Measurements from ENCODE around the gene VAV2. TPM values are rescaled to one million over a fixed set of nuclear protein-coding genes. Genes with fewer than 3 reads are reported as not detected.

VAV2 gene
- total RNA-seq, 1 experiment from 2014 or later: 24.7 TPM

- no peaks in the 10 kb centered on the region for H3K27me3 ChIP-seq (ENCODE audit: control insufficient read depth, insufficient read depth, low read length)
- H3K4me3 ChIP-seq (ENCODE audit: low read depth in 2 of 2, low read length in 2 of 2): no peak overlapping the region
- ChIA-PET POLR2A (no interaction called here), CTCF (no interaction called here)
- H3K27ac ChIP-seq (ENCODE audit: low read length): no peak overlapping the region
- H3K4me1 ChIP-seq (ENCODE audit: control insufficient read depth, insufficient read depth, low read length): no peaks in the 10 kb centered on the region; the same call in 1 of the 2 replicates
- intact Hi-C loops (cut with micrococcal nuclease; ENCODE audit: unreplicated experiment) (no loop called here), in situ Hi-C loops (cut with HindIII; ENCODE audit: low pct_unique_long_range_greater_than_20kb, low sequenced_read_pairs) (no loop called here)
- DNase-seq (ENCODE audit: low read depth, low spot score) (no peak), ATAC-seq (no peak)
- H3K36me3 ChIP-seq (ENCODE audit: control insufficient read depth, insufficient read depth, low read length): no peaks in the 10 kb centered on the region
- no peaks in the 10 kb centered on the region for H3K9me3 ChIP-seq (ENCODE audit: control insufficient read depth, insufficient read depth, low read depth, low read length)
- no peak for TF ChIP-seq SIN3A (IDR thresholded peaks at IDR 0.05; ENCODE audit: borderline replicate concordance, insufficient read depth, low read depth, low read length)
- no TSS peak for BruUV-seq (replicated peaks)
These were observed 14.5 kb downstream of the VAV2 start for GRCh38 chr9:133977421-133978201.

GRCh38 chr9:133976887-133977286 is 15.2 kb downstream of the VAV2 start:
- no peak for TF ChIP-seq CTCF (IDR thresholded peaks at IDR 0.05)
- no peak for TF ChIP-seq POLR2AphosphoS5 (IDR thresholded peaks at IDR 0.05; ENCODE audit: low read depth, low read length)
- TF ChIP-seq SIN3A (IDR thresholded peaks at IDR 0.05; ENCODE audit: borderline replicate concordance, insufficient read depth, low read depth, low read length): no peak
- no peak for TF ChIP-seq REST (IDR thresholded peaks at IDR 0.05; ENCODE audit: insufficient read depth in 1 of 2, low read depth in 2 of 2, low read length in 1 of 2)
- TF ChIP-seq TCF7L2 (IDR thresholded peaks at IDR 0.05; ENCODE audit: low read depth, low read length): no peak
- ATAC-seq (no peak), DNase-seq (ENCODE audit: low read depth, low spot score) (no peak)
- Histone ChIP-seq H3K27ac (ENCODE audit: low read length) (no peak overlapping the region), H3K27me3 (ENCODE audit: control insufficient read depth, insufficient read depth, low read length) (no peaks in the 10 kb centered on the region), H3K4me3 (ENCODE audit: low read depth in 2 of 2, low read length in 2 of 2) (no peak overlapping the region), H3K36me3 (ENCODE audit: control insufficient read depth, insufficient read depth, low read length) (no peaks in the 10 kb centered on the region), H3K9me3 (ENCODE audit: control insufficient read depth, insufficient read depth, low read depth, low read length) (no peaks in the 10 kb centered on the region), H3K4me1 (ENCODE audit: control insufficient read depth, insufficient read depth, low read length) (peaks cover 5% of the 10 kb centered on the region)
- intact Hi-C loops (cut with micrococcal nuclease; ENCODE audit: unreplicated experiment) (no loop called here), in situ Hi-C loops (cut with HindIII; ENCODE audit: low pct_unique_long_range_greater_than_20kb, low sequenced_read_pairs) (no loop called here)
- CTCF ChIA-PET: no interaction called here
- BruUV-seq (replicated peaks): no TSS peak
- POLR2A ChIA-PET: no interaction called here

GRCh38 chr9:133976191-133976861 is 15.8 kb downstream of the VAV2 start:
- intact Hi-C loops (cut with micrococcal nuclease; ENCODE audit: unreplicated experiment) (no loop called here), in situ Hi-C loops (cut with HindIII; ENCODE audit: low pct_unique_long_range_greater_than_20kb, low sequenced_read_pairs) (no loop called here)
- no peak for DNase-seq (ENCODE audit: low read depth, low spot score)
- BruUV-seq (replicated peaks): no TSS peak
- Histone ChIP-seq H3K27ac (ENCODE audit: low read length) (no peak overlapping the region), H3K4me1 (ENCODE audit: control insufficient read depth, insufficient read depth, low read length) (peaks cover 11% of the 10 kb centered on the region), H3K27me3 (ENCODE audit: control insufficient read depth, insufficient read depth, low read length) (no peaks in the 10 kb centered on the region), H3K4me3 (ENCODE audit: low read depth in 2 of 2, low read length in 2 of 2) (no peak overlapping the region), H3K36me3 (ENCODE audit: control insufficient read depth, insufficient read depth, low read length) (no peaks in the 10 kb centered on the region), H3K9me3 (ENCODE audit: control insufficient read depth, insufficient read depth, low read depth, low read length) (no peaks in the 10 kb centered on the region)
- no peak for ATAC-seq
- no peak for TF ChIP-seq CTCF (IDR thresholded peaks at IDR 0.05)
- no peak for TF ChIP-seq SIN3A (IDR thresholded peaks at IDR 0.05; ENCODE audit: borderline replicate concordance, insufficient read depth, low read depth, low read length)
- TF ChIP-seq POLR2AphosphoS5 (IDR thresholded peaks at IDR 0.05; ENCODE audit: low read depth, low read length): no peak
- TF ChIP-seq TCF7L2 (IDR thresholded peaks at IDR 0.05; ENCODE audit: low read depth, low read length): no peak
- TF ChIP-seq REST (IDR thresholded peaks at IDR 0.05; ENCODE audit: insufficient read depth in 1 of 2, low read depth in 2 of 2, low read length in 1 of 2): no peak
- POLR2A ChIA-PET: interaction anchor here (0.5 kb wide), 1 partner anchor 49 kb away, joined by 6 read pairs; the partner anchor contains the start of gene BRD3OS
- CTCF ChIA-PET: no interaction called here
